ENCODE data around the gene BEND6. TPM values are rescaled to one million over a fixed set of nuclear protein-coding genes. Genes with fewer than 3 reads are reported as not detected.

The BEND6 gene
- total RNA-seq, 1 donor from 2014 or later = not detected

DNA sequence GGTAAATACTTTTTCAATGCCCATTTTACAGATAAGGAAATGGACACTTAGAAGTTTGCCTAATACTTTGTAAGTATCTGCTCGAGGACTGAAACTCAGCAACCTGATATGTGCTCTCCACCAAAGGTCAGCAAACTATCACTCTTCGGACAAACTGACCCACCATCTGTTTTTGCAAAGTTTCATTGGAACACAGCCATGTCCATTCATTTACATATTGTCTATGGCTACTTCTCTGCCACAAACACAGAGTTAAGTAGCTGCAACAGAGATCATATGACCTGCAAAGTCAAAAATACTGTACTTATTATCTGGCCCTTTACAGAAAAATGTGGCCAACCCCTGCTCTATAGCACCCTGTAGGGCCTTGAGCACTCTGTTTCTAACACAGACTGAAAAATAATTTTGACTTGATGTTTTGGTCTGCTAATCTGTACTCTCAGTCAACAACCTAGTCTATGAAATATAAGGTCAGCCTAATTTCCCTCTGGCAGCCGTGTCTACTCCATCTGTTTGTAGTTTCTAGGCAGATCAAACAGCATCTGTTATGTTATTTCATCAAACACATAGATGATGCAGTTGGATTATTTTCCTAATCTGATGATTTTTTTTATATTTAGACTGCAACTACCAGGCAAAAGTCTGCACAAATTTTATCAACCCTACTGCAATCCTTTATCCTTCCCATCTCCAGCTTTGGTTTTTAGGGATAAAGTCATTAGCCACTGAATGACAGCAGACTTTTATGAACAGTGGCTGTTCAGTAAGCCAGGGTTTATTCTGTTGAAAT is 41.4 kb upstream of the BEND6 start:
- Mint-ChIP-seq H3K9me3 (no peaks in the 10 kb centered on the region), H3K4me3 (no peak overlapping the region), H3K27ac (no peak overlapping the region), H3K36me3 (ENCODE audit: low read depth) (no peaks in the 10 kb centered on the region), H3K4me1 (no peaks in the 10 kb centered on the region), H3K27me3 (peaks cover 13% of the 10 kb centered on the region)
- ATAC-seq (ENCODE audit: low read depth) (no peak), DNase-seq (no peak)
- ChIA-PET POLR2A (no interaction called here), CTCF (interaction anchor here (0.9 kb wide), 1 partner anchor 11 kb away, joined by 4 read pairs; no protein-coding TSS in a partner anchor)
- TF ChIP-seq, protein P1, sequence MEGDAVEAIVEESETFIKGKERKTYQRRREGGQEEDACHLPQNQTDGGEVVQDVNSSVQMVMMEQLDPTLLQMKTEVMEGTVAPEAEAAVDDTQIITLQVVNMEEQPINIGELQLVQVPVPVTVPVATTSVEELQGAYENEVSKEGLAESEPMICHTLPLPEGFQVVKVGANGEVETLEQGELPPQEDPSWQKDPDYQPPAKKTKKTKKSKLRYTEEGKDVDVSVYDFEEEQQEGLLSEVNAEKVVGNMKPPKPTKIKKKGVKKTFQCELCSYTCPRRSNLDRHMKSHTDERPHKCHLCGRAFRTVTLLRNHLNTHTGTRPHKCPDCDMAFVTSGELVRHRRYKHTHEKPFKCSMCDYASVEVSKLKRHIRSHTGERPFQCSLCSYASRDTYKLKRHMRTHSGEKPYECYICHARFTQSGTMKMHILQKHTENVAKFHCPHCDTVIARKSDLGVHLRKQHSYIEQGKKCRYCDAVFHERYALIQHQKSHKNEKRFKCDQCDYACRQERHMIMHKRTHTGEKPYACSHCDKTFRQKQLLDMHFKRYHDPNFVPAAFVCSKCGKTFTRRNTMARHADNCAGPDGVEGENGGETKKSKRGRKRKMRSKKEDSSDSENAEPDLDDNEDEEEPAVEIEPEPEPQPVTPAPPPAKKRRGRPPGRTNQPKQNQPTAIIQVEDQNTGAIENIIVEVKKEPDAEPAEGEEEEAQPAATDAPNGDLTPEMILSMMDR (IDR thresholded peaks at IDR 0.05) = no peak
- intact Hi-C loops (cut with micrococcal nuclease) = no loop called here

DNA sequence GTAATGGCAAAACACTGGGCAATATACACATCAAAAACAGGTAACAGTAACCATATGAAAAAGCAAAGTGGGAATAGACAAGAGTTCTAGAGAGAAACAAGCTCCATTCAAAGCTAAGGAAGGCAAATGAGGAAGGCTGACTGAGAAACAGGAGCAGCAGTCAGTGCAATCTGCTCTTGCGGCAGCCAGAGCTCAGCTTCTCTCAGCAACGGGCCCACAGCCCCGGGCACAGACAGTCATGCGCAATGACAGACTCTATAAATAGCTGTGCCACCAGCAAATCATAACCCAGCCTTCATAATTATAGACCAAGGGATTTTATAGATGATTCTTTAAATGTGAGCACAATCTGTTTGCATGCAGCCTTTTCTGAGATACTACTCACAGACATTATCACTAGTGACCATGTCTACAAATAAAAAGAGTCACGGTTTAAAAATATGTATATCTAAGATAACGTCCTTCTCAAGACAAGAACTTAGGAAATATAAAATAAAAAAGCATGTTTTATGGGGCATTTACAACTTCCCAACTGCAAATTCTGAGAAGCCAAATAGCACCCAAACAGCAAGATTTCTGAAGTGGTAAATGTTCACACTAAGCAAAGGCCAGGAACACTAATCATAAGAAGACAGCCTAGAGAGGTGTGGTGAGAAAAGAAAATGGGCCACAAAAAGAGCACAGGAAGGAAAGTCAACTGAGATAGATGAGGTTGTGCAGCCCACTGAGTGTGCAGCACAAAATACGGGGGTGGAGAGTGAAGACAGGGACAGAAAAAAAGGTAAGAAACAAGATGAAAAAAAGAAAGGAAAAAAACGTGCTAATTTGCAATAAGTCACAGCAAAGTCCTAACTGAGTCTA is 39.9 kb upstream of the BEND6 start:
- no peaks in the 10 kb centered on the region for H3K9me3 Mint-ChIP-seq
- DNase-seq (no peak), ATAC-seq (ENCODE audit: low read depth) (no peak)
- H3K36me3 Mint-ChIP-seq (ENCODE audit: low read depth) = no peaks in the 10 kb centered on the region
- H3K27ac Mint-ChIP-seq = no peak overlapping the region
- H3K4me3 Mint-ChIP-seq = no peak overlapping the region
- TF ChIP-seq, protein P1 (IDR thresholded peaks at IDR 0.05) = no peak
- H3K27me3 Mint-ChIP-seq = peaks cover 13% of the 10 kb centered on the region
- CTCF ChIA-PET = interaction anchor here (1.2 kb wide), 1 partner anchor 10 kb away, joined by 4 read pairs; no protein-coding TSS in a partner anchor
- POLR2A ChIA-PET = no interaction called here
- intact Hi-C loops (cut with micrococcal nuclease) = no loop called here
- no peaks in the 10 kb centered on the region for H3K4me1 Mint-ChIP-seq

DNA sequence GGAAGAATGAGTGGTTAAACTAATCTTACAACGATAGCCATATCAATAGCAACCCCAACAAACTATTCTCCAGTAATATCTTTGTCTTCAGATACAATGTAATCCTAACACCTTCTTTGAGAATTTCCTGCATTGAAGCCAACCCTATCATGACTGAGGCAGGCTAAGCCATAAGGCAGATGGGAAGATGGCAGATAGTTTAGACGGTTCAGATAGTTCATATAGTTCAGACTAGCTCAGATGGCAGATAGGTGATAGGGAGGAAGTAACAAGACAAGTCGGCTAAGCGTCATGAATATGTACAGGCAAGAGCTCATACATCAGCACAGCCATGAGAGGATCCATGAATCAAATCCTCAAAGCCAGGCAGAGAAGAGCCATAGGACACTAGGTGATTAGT is 39.1 kb upstream of the BEND6 start:
- TF ChIP-seq, protein P1 (IDR thresholded peaks at IDR 0.05) = no peak
- Mint-ChIP-seq H3K36me3 (ENCODE audit: low read depth) (no peaks in the 10 kb centered on the region), H3K9me3 (no peaks in the 10 kb centered on the region), H3K27ac (no peak overlapping the region), H3K4me3 (no peak overlapping the region), H3K27me3 (peaks cover 13% of the 10 kb centered on the region), H3K4me1 (no peaks in the 10 kb centered on the region)
- DNase-seq (no peak), ATAC-seq (ENCODE audit: low read depth) (no peak)
- ChIA-PET CTCF (interaction anchor here (0.9 kb wide), 1 partner anchor 11 kb away, joined by 3 read pairs; no protein-coding TSS in a partner anchor), POLR2A (no interaction called here)
- intact Hi-C loops (cut with micrococcal nuclease) = no loop called here

DNA sequence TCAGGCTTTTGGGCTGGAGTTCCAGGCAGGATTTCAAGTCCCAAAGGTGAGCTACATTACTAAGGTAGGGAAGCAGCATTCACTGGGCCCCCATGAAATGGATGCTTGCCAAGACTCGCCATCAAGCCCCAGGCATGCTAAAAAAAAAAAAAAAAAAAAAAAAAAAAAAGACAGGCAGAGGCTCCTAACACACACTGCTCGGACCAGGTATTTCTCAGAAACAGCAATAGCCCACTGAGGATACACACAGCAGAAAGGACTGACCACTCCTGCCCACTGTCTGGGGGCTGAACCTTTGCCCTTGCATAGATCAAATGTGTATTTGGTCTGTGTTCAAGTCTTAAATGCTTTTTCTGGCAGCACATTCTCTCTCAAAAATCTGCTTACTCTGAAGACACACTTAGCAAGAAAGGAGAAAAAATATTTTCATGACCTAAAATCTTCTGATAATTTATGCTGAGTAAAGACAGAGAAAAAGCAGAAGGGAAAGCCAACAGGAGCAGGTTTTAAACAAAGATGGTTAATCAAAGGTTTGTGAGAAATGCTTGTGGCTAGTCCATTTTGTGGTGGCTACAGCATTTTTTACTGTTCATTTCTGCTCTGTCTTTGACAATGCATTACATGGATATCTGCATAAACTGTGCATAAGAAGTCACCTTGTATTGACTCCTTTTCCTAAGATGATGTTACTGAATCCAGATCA is 37.9 kb upstream of the BEND6 start:
- ChIA-PET POLR2A (no interaction called here), CTCF (interaction anchor here (0.9 kb wide), 1 partner anchor 12 kb away, joined by 3 read pairs; no protein-coding TSS in a partner anchor)
- no peak overlapping the region for H3K4me3 Mint-ChIP-seq

More for the DNA sequence above, 37.9 kb upstream of the BEND6 start:
- no peaks in the 10 kb centered on the region for H3K9me3 Mint-ChIP-seq
- peaks cover 13% of the 10 kb centered on the region for H3K27me3 Mint-ChIP-seq
- TF ChIP-seq, protein P1 (IDR thresholded peaks at IDR 0.05) = no peak
- H3K36me3 Mint-ChIP-seq (ENCODE audit: low read depth) = no peaks in the 10 kb centered on the region
- H3K27ac Mint-ChIP-seq = no peak overlapping the region
- no peak for ATAC-seq (ENCODE audit: low read depth)
- intact Hi-C loops (cut with micrococcal nuclease) = no loop called here
- H3K4me1 Mint-ChIP-seq = no peaks in the 10 kb centered on the region
- DNase-seq = no peak

Measured in activated B cell treated with CpG ODN at 0.5 μM for 24 hours (primary cell).